ENCODE results near the gene ADAMTS12.

DNA sequence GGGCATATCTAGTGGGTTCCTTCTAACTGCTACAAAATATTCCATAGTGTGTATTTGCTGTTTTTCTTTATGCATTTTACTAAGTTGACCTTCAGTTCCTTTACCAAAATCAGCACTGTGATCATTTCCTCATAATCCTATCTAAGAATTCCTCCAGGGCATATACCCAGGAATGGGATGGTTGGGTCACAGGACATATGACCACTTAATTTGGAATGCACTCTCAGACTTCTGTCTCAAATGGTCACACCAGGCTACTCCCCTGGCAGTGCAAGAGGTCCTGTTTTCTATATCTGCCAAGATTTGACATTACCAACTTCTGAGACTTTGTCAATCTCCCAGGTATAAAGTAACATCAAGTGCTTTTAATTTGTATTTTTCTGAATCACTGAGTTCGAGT, 63.9 kb downstream of the ADAMTS12 start:
- TF ChIP-seq POLR2A (conservative IDR thresholded peaks at IDR 0.05) = no peak
- TF ChIP-seq, protein P1, sequence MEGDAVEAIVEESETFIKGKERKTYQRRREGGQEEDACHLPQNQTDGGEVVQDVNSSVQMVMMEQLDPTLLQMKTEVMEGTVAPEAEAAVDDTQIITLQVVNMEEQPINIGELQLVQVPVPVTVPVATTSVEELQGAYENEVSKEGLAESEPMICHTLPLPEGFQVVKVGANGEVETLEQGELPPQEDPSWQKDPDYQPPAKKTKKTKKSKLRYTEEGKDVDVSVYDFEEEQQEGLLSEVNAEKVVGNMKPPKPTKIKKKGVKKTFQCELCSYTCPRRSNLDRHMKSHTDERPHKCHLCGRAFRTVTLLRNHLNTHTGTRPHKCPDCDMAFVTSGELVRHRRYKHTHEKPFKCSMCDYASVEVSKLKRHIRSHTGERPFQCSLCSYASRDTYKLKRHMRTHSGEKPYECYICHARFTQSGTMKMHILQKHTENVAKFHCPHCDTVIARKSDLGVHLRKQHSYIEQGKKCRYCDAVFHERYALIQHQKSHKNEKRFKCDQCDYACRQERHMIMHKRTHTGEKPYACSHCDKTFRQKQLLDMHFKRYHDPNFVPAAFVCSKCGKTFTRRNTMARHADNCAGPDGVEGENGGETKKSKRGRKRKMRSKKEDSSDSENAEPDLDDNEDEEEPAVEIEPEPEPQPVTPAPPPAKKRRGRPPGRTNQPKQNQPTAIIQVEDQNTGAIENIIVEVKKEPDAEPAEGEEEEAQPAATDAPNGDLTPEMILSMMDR (IDR thresholded peaks at IDR 0.05 in 2 of 3, conservative IDR thresholded peaks at IDR 0.05 in 1 of 3; ENCODE audit: insufficient read depth in 2 of 3, low read depth in 1 of 3, low read length in 3 of 3) = no peak
- TF ChIP-seq EP300 (IDR thresholded peaks at IDR 0.05; ENCODE audit: low read length) = no peak
- TF ChIP-seq MXI1 (IDR thresholded peaks at IDR 0.05; ENCODE audit: low read depth, low read length) = no peak
- no peak for TF ChIP-seq SRF (CRISPR knock-in tag; IDR thresholded peaks at IDR 0.05)
- TF ChIP-seq, protein P2, sequence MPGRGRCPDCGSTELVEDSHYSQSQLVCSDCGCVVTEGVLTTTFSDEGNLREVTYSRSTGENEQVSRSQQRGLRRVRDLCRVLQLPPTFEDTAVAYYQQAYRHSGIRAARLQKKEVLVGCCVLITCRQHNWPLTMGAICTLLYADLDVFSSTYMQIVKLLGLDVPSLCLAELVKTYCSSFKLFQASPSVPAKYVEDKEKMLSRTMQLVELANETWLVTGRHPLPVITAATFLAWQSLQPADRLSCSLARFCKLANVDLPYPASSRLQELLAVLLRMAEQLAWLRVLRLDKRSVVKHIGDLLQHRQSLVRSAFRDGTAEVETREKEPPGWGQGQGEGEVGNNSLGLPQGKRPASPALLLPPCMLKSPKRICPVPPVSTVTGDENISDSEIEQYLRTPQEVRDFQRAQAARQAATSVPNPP (IDR thresholded peaks at IDR 0.05; ENCODE audit: borderline replicate concordance, insufficient read depth, insufficient read length) = no peak
- no peak for TF ChIP-seq MEF2D (tag; conservative IDR thresholded peaks at IDR 0.05; ENCODE audit: low read depth)
- TF ChIP-seq JUND (IDR thresholded peaks at IDR 0.05; ENCODE audit: borderline replicate concordance, low read depth, low read length) = no peak
- TF ChIP-seq JUND (tag; IDR thresholded peaks at IDR 0.05; ENCODE audit: borderline replicate concordance, low read depth, low read length) = no peak
- TF ChIP-seq GATA2 (CRISPR knock-in tag; IDR thresholded peaks at IDR 0.05) = no peak
